Left renal cortex interstitium (tissue), 4 donors: ENCODE results near the gene LRP6. TPM values are rescaled to one million over a fixed set of nuclear protein-coding genes. Genes with fewer than 3 reads are reported as not detected.

Source experiments
- DNase-seq, 4 donors: peaks; one replicate each; pipeline ENCODE4 v3.0.0-alpha.2; 2013; ENCODE audit warnings: low read depth in 4 of 4, low spot score in 2 of 4, missing footprints in 1 of 4
- polyA plus RNA-seq, 4 donors: library from polyadenylated mRNA; unstranded; fragments of 120-200 nt; gene quantifications; one replicate each; pipeline ENCODE4 v1.2.1, GENCODE V29; 2013; ENCODE audit not compliant: insufficient read length in 4 of 4

The LRP6 gene
- polyA plus RNA-seq, 4 donors = 55.4 to 68.5 (median 61.6) TPM

- DNase-seq = no peak
Observed at GRCh38 chr12:12086973-12087692, 179.7 kb downstream of the LRP6 start.

DNA sequence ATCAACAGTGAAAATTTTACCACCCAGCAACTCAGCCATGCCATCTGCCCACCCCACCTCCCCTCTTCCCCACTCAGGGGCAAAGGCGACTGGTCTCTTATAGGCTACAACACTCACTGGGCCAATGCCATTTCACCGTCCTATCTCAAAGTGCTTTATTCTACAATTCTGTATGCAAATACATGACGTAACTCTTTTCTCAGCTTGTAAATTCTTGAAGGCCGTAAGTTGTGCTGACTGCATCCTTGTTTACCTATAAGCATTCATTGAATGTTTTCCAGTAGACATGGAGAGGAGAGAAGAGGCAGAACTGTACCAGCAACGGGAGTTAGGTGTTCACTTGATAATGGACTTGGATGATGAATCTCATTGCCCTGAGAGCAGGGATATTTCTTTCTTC, 180.5 kb downstream of the LRP6 start:
- DNase-seq = no peak

DNA sequence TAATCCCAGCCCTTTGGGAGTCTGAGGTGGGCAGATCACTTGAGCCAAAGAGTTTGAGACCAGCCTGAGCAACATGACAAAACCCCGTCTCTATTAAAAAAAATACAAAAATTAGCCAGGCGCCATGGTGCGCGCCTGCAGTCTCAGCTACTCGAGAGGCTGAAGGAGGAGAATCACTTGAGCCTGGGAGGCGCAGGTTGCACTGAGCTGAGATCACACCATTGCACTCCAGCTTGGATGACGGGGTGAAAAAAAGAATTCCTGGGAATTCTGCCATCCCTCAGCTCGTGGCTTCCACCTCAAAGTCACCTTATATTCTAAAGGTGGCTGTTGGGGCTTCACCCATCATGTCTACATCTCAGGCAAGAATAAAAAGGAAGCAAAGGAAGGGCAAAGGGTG, 183.2 kb downstream of the LRP6 start:
- DNase-seq = no peak

GRCh38 chr12:12081836-12082497, 184.9 kb downstream of the LRP6 start:
- DNase-seq = no peak

DNA sequence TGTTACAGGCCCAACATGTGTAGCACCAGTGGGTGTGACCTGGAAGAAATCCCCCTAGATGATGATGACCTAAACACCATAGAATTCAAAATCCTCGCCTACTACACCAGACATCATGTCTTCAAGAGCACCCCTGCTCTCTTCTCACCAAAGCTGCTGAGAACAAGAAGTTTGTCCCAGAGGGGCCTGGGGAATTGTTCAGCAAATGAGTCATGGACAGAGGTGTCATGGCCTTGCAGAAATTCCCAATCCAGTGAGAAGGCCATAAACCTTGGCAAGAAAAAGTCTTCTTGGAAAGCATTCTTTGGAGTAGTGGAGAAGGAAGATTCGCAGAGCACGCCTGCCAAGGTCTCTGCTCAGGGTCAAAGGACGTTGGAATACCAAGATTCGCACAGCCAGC, 187.6 kb downstream of the LRP6 start:
- no peak for DNase-seq

GRCh38 chr12:12072064-12072760, 194.6 kb downstream of the LRP6 start:
- DNase-seq = no peak

GRCh38 chr12:12070674-12071656, 195.9 kb downstream of the LRP6 start, which contains the start of gene BCL2L14:
TSS of gene BCL2L14 (plus strand) at chr12:12070939. CDS start at chr12:12079306, 8,367 bp downstream.
- no peak for DNase-seq

- DNase-seq = no peak
Observed at GRCh38 chr12:12069821-12070548, 196.9 kb downstream of the LRP6 start.

DNA sequence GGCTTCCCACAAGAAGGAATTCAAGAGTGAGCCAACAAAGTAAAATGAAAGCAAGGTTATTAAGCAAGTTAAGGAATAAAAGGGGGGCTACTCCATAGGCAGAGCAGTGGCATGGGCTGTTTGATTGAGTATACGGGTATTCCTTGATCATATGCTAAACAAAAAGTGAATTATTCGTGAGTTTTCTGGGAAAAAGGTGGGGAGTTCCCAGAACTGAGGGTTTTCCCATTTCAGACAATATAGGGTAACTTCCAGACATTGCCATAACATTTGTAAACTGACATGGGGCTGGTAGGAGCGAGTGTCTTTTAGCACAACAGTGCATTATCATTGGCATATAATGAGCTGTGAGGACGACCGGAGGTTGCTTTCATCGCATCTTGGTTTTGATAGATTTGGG, 198.1 kb downstream of the LRP6 start:
- DNase-seq = no peak

Other genes starting within 250 kb of the LRP6 start
- gene BCL2L14, start 196.1 kb downstream of the LRP6 start, polyA plus RNA-seq = under 1 TPM in 3 of 4 donors, not detected in 1; 0.30 to 0.94 (median 0.58) TPM
- gene MANSC1, start 83.2 kb upstream of the LRP6 start, polyA plus RNA-seq = 10 to 100 TPM; 28.2 to 35.6 (median 31.9) TPM
- 10 to 100 TPM in 1 of 4 donors, 1 to 10 TPM in 3; 7.4 to 10.1 (median 8.8) TPM for gene BORCS5, start 90.0 kb upstream of the LRP6 start, polyA plus RNA-seq